CD4-positive, alpha-beta T cell (primary cell): ENCODE data around the gene TSPAN32. TPM values are rescaled to one million over a fixed set of nuclear protein-coding genes. Genes with fewer than 3 reads are reported as not detected.
"Not testable (repeated sequence)": the region's sequence is repeated elsewhere in the genome, so short reads cannot be mapped to it uniquely, and the experiment has no call there.

Source experiments
- ATAC-seq: fragments of 200-7000 bp; cut with Tn5 transposase; one replicate; pipeline ENCODE4 v1.10.0; 2022; ENCODE audit warnings: mild to moderate bottlenecking; ENCODE audit not compliant: poor library complexity
- CTCF ChIA-PET: fragments of 350-600 bp; sonication (Branson Sonifier 250); formaldehyde crosslinking; loops from one replicate; lab custom pipeline; 2021; ENCODE audit warnings: antibody characterized with exemption, inconsistent platforms; lab: Charles Lee
- POLR2A ChIA-PET: fragments of 350-600 bp; sonication (Branson Sonifier 250); formaldehyde crosslinking; loops from one replicate; lab custom pipeline; 2021; ENCODE audit warnings: antibody characterized with exemption, inconsistent platforms; lab: Charles Lee
- DNase-seq, 14 experiments: peaks; one replicate each; pipeline ENCODE4 v3.0.0-alpha.2; 2013 to 2020; ENCODE audit warnings: mixed read lengths in 2 of 14
- H3K27ac ChIP-seq, 2 donors: one replicate each; pipeline versions ENCODE4 v1.5.1 to v1.7.0; 2013; ENCODE audit warnings: low read length in 2 of 2, low read depth in 1 of 2, mild to moderate bottlenecking in 1 of 2
- H3K27me3 ChIP-seq, 2 experiments: 1 replicate in 1 of 2; 2 replicates in 1 of 2; pipeline versions ENCODE4 v1.6.1 to v1.7.0; 2013; ENCODE audit warnings: low read length in 2 of 2, control low read depth in 1 of 2, mild to moderate bottlenecking in 1 of 2, moderate library complexity in 1 of 2; ENCODE audit not compliant: insufficient read depth in 2 of 2, control insufficient read depth in 1 of 2
- H3K36me3 ChIP-seq: one replicate; pipeline ENCODE4 v1.6.1; 2013; ENCODE audit warnings: low read length, control low read depth; ENCODE audit not compliant: insufficient read depth
- H3K4me1 ChIP-seq: one replicate; pipeline ENCODE4 v1.6.1; 2013; ENCODE audit warnings: low read length, control low read depth; ENCODE audit not compliant: insufficient read depth
- H3K4me3 ChIP-seq: one replicate; pipeline ENCODE4 v1.5.1; 2013; ENCODE audit warnings: mild to moderate bottlenecking, low read length, moderate library complexity
- H3K9me3 ChIP-seq, 2 experiments: 1 replicate in 1 of 2; 2 replicates in 1 of 2; pipeline versions ENCODE4 v1.6.1 to v1.7.0; 2013; ENCODE audit warnings: low read length in 2 of 2, mild to moderate bottlenecking in 2 of 2, control low read depth in 1 of 2, moderate library complexity in 1 of 2; ENCODE audit not compliant: control insufficient read depth in 1 of 2, insufficient read depth in 1 of 2
- H3K27ac Mint-ChIP-seq: one replicate; pipeline ENCODE4 v1.8.0; 2020; ENCODE audit warnings: mixed read lengths
- H3K27me3 Mint-ChIP-seq: one replicate; pipeline ENCODE4 v1.8.0; 2021; ENCODE audit warnings: mixed read lengths
- H3K36me3 Mint-ChIP-seq: one replicate; pipeline ENCODE4 v1.8.0; 2021; ENCODE audit warnings: low read depth, mixed read lengths
- H3K4me1 Mint-ChIP-seq: one replicate; pipeline ENCODE4 v1.8.0; 2021; ENCODE audit warnings: low read depth, mixed read lengths
- H3K4me3 Mint-ChIP-seq: one replicate; pipeline ENCODE4 v1.8.0; 2020; ENCODE audit warnings: mild to moderate bottlenecking, mixed read lengths
- H3K9me3 Mint-ChIP-seq: one replicate; pipeline ENCODE4 v1.8.0; 2020; ENCODE audit warnings: mixed read lengths
- CTCF ChIP-seq: fragments of 200-600 bp; IDR thresholded peaks from one replicate; pipeline ENCODE4 v1.8.0; 2022; ENCODE audit warnings: antibody characterized with exemption, mild to moderate bottlenecking
- intact Hi-C, 2 experiments: fragments of 100-400 bp; cut with DNase I in 1 of 2; cut with micrococcal nuclease in 1 of 2; formaldehyde crosslinking; loops; one replicate each; pipeline versions ENCODE4 v1.15.1 to v1.9.0; 2023 to 2025; cut with DNase I, micrococcal nuclease
- total RNA-seq, 174 experiments: library from RNA in 2 of 174; stranded (reverse) in 2 of 174; gene quantifications; one replicate each; pipeline ENCODE4 v1.2.3 and lab custom pipeline; 2021 to 2026

The TSPAN32 gene
- total RNA-seq, 2 experiments from 2014 or later: 81.8 TPM

- no peaks in the 10 kb centered on the region for H3K36me3 ChIP-seq
- H3K4me1 Mint-ChIP-seq: no peaks in the 10 kb centered on the region
- no peaks in the 10 kb centered on the region for H3K36me3 Mint-ChIP-seq
- no peak overlapping the region for H3K27ac ChIP-seq
- no peaks in the 10 kb centered on the region for H3K27me3 Mint-ChIP-seq
- ChIA-PET POLR2A (no interaction called here), CTCF (no interaction called here)
- H3K4me3 Mint-ChIP-seq: no peak overlapping the region
- H3K4me3 ChIP-seq: no peak overlapping the region
- no peaks in the 10 kb centered on the region for H3K4me1 ChIP-seq
- DNase-seq (no peak), ATAC-seq (no peak)
- intact Hi-C loops: no loop called here
- no peaks in the 10 kb centered on the region for H3K27me3 ChIP-seq
- no peak for TF ChIP-seq CTCF
- no peak overlapping the region for H3K27ac Mint-ChIP-seq
- no peaks in the 10 kb centered on the region for H3K9me3 ChIP-seq
- H3K9me3 Mint-ChIP-seq: no peaks in the 10 kb centered on the region
Observed at GRCh38 chr11:2363130-2363529, 61.3 kb downstream of the TSPAN32 start.

- ATAC-seq (no peak), DNase-seq (no peak)
- H3K4me3 ChIP-seq: no peak overlapping the region
- no peaks in the 10 kb centered on the region for H3K9me3 ChIP-seq
- Mint-ChIP-seq H3K4me3 (no peak overlapping the region), H3K4me1 (no peaks in the 10 kb centered on the region), H3K27ac (no peak overlapping the region), H3K27me3 (no peaks in the 10 kb centered on the region), H3K9me3 (no peaks in the 10 kb centered on the region), H3K36me3 (no peaks in the 10 kb centered on the region)
- no peaks in the 10 kb centered on the region for H3K36me3 ChIP-seq
- no peaks in the 10 kb centered on the region for H3K27me3 ChIP-seq
- CTCF ChIA-PET: no interaction called here
- POLR2A ChIA-PET: no interaction called here
- no peak for TF ChIP-seq CTCF
- intact Hi-C loops: no loop called here
- H3K4me1 ChIP-seq: no peaks in the 10 kb centered on the region
- no peak overlapping the region for H3K27ac ChIP-seq
Observed at GRCh38 chr11:2363577-2364370, 62.0 kb downstream of the TSPAN32 start.

GRCh38 chr11:2364386-2364785 lies 62.6 kb downstream of the TSPAN32 start:
- H3K4me3 Mint-ChIP-seq, H3K27ac Mint-ChIP-seq, H3K36me3 Mint-ChIP-seq, intact Hi-C loops, H3K27me3 Mint-ChIP-seq, H3K9me3 ChIP-seq, H3K4me1 ChIP-seq, H3K36me3 ChIP-seq, H3K27ac ChIP-seq, CTCF ChIA-PET, H3K9me3 Mint-ChIP-seq, H3K27me3 ChIP-seq, H3K4me1 Mint-ChIP-seq, DNase-seq, ATAC-seq, H3K4me3 ChIP-seq, POLR2A ChIA-PET: not testable (repeated sequence)
